Stimulated activated CD4-positive, alpha-beta T cell treated with anti-CD3 and anti-CD28 coated beads, Interleukin-4, amount 100 ng/mL, for 1 hour (primary cell): ENCODE data around the gene CXCL12.

Experiments
- DNase-seq: peaks from one replicate; pipeline ENCODE4 v3.0.0-alpha.2; 2020

The CXCL12 gene

DNA sequence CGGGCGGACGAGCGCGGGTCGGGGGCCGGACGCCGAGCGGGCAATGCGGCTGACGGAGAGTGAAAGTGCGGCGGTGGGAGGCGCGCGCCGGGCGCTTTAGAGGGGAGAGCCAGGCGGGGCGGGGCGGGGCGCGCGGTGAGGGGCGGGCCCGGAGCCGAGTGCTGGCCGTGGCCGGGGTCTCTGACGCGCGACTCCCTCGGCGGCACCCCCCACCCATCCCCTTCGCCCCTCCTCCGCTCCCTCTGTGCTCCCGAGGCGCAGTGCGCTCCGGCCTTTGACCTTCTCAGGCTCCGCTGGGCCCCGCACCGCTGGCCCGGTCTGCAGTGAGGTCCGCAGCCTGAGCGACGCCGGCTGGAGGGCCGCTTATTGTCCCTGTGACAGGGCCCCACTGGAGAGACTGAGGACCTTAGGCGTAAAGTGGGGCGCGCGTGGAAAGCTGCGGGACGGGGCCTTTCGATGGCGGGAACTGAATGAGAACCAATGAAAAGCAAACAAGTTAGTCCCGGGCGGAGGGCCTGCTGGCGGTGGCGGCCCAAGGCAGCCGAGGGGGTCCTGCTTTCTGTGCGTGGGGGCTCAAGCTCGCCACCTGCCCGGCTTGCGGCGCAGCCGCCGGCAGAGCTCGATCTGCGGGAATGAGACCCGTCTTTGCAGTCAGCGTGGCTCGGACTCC lies at the start of gene CXCL12:
CXCL12 (minus strand) TSS at position 72 of the 670 bp plus-strand sequence. CDS start 92 bp downstream, outside the sequence.
- DNase-seq = no peak

DNA sequence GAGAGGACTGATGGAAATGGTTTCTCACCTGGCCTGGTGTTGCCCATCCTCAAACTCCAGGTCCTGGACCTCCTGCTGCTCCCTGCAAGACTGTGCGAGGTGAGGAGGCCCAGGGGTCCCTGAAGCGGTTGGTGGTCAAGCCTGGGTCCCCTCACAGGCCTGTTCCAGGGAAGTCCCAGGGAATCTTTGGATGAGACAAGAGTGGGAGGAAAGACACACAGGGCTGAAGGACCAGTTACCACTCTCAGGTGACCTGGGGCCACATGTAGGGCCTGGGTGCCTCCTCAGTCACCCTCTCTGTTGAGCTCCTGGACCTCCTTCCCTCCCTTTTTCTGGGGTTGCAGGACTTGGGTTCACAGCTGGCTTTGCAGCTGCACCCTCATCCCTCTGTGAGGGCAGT lies 42.6 kb upstream of the CXCL12 start:
- no peak for DNase-seq

DNA sequence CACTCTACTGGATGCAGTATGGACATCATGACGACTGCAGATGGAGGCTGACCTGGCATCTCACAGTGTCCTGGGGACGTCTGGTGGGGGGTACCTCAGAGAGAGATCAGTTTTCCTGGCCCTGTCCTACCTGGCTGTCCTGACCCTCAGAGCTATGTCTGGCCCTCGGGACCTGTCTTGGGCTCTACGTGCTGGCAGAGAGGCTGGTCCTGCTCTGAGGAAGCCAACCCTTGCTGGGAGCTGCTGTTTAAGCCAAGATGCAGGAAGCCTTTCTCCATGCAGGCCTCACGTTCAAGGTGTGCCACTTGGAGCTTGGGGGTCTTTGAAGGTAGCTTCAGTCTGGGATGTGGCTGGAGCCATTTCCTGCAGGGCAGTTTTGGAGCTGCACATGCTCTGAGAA lies 42.1 kb upstream of the CXCL12 start:
- no peak for DNase-seq

DNA sequence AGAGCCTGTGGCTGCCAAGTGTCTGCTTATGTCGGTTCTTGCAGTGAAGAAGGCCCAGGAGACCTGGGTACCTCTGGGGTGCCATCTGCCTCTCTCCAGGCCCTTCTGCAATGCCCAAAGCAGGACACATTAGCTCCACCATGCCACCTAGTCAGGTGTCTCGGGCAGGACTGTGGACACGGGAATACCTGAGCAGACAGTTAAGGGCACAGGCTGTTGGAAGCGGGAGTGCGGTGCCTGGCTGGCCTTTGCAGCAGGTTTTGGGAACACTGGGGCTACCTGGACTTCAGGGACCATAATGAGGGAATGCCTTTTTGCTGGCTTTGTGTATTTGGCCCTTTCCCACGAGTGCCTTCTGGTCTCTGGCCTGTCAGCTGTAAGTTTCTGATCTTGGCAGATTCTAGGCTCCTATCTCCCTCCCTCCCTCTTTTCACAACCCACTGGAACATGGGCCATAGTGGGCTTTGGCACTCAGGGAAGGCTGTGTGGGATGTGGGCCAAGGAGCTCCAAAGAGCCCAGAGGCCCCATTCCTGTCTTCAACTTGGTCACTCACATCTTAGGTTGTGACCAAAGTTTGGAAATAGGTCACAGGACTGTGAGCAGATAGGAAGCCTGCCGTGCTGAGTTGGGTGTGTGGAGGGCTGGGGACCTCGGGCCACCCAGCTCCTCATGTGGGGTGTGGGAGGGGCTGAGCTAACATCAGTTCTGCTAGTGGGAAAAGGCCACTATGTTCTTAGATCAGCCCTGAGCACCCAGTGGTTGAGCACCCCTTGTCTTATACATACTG lies 41.5 kb upstream of the CXCL12 start:
- DNase-seq = no peak

DNA sequence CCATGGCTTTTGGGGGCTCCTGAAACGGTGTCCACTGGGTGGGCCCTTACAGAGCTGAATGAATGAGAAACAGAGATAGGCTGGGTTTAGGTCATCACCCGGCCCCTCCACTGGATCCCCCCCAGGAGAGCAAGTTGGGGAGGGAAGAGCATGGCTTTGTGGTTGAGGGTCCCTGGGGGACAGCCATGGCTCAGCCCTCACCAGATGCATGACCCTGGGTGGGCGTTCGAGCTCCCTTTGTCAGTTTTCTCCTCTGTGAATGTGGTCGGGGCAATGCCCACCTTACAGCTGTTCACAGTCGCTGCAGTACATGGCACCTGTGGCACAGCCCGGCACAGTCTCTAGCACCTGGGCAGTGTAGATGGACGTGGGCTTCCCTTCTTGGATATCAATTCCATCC lies 40.6 kb upstream of the CXCL12 start:
- DNase-seq = no peak

DNA sequence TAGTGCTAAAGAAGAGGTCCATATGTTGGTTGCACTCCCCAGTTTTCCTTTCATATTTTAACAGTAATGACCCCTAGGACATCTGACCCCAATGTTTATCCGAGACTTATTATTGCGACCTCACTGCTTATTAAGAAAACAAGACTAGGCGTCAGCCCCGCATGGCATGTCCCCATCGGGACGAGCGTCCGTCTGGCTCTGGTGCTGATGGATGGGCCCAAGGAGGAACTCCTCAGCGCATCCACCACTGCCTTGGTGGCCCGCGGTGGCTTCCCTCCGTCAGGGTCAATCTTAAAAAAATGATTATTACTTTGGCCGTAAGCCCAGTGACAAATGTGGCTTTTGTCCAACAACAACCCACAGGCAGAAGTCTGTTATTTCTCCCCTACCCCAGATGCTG lies 40.1 kb upstream of the CXCL12 start:
- DNase-seq = no peak

DNA sequence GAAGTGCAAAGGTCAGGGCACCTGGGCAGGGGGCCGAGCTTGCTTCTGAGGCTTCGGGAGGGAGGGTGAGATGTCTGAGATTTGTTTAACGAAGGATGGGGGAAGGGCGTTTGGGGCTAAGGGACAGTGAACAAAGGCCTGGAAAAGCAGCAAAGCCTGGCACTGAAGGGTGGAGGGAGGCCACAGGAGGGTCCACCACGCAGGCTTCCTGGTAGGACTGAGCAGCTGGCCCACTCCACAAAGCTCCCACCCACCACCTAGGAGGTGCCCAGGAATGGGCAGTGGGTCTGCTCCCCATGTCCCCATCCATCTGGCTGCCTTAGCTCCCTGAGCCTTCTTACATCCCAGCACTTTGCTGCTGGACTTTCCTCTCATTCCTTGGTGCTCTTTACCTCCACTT lies 39.4 kb upstream of the CXCL12 start:
- no peak for DNase-seq

DNA sequence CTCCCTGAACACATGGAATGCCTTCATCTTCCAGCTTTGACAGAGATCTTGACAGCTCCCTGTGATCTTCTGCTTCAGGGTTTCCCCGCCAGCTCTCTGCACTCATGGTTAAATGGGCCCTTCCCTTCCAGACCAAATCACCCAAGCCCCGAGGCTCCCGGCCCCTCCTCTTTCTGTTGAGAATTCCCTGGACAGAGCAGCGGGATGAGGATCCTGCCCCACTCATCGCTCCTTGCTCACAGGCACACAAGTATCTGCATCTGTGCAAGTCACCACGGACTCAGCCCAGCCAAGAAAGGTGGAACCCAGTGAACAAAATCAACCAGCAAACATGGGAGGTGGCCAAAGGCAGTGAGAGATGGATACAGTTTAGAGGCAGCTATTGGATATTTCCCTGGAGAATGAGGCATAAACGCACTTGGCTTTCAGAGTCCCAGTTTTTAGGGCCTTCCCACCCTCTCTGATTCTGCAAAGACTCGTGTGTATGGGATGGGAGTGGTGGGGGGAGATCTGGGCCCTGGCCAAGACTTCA lies 37.7 kb upstream of the CXCL12 start:
- DNase-seq = no peak

DNA sequence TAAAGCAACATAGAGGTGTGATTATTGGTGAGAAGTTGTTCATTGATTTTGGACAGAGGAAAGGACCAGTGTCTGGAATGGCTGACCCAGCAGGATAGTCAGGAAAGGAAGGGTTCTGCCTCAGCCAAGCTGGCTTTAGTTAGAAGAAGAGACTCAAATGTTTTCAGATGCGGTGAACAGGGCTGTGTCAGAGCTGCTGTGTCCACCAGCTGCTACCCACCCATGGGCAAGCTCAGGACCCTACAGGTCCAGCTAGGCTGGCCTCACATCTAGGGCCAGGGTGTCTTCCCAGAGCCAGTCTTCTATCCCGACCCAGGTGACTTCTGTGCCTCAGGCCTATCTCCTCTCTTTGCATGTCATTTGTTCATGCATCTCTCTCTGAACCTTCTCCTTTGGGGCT lies 37.3 kb upstream of the CXCL12 start:
- no peak for DNase-seq

DNA sequence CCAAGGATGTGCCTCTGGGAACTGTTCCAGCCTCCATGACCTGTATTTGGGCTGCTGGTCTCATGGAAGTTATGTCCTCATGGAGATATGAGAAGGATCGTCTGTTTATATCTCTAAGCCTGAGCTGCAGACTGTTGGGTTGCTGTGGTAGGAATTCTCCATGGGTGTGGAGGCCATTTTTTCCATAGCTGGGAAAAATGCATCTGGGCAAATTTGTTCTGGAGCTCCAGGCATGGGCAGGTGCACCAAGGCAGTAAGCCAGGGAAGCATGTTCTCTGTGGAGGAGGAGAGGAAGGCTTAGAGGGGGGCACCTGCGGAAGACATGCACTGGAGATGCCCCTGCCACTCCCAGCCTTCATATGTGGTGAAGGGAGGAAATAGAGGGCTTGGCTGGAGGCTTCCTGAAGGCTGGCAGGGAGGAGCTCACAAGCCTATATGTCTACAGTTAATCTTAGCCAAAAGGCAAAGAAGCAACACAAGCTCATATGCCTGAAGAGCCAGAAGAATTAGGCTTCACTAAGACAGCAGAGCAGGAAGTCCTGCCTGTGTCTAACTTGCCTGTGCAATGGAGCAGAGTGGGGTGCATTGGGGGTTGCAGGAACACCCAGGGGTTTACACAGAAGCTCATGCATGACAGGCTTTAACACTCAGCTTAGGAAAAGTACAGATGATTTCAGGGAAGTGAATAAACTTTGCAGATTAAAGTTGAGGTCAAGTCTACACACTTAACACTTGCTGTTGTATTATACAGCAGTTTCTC lies 35.1 kb upstream of the CXCL12 start:
- no peak for DNase-seq

DNA sequence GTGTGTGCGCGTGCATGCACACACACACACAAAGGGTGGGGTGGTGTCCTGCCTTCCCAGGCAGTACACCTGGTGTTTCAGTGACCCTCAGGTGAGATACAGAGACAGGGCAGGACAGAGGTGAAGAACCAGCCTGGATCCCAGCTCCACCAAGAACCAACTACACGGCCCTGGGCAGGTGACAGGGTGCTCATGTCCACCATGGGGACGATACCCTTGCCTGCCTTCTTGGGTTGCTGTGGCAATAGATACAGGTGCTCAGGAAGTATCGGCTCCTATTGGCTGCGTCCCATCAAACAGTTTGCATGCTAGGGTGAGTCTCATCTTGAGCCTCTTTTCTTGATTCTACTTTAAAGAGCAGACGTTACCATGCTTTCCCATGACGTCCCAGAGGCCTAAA lies 33.7 kb upstream of the CXCL12 start:
- DNase-seq = no peak

DNA sequence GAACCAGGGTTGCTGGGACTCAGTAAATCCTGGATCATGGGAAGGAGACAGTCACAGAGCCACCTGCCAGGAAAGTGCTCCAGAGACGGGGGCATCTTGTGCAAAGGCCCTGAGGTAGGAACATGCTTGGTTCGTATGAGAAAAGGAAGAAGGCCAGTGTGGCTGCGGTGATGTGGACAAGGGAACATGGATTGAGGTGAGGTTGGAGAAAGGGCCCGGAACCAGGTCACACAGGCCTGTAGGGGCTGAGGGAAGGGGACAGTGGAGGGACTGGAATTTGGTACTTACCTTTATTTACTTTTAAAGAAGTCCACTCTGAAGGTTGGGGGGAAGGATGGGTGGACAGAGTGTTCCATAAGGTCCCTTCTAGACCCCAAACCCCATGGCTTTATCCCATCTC lies 32.9 kb upstream of the CXCL12 start:
- no peak for DNase-seq

DNA sequence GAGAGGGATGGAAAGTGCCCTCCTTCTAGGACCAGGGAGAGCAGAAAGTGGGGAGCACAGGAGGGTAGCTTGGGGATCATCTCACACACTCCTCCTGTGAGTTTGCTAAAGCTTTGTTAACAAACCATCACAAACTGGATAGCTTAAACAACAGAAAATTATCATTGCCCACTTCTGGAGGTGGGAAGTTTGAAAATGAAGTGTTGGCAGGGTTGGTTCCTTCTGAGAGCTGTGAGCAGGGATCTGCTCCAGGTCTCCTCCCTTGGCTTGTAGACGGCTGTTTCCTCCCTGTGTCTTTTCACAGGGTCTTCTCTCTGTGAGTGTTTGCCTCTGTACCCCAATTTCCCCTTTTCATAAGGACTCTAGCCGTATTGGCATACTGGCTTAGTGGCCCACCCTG lies 32.0 kb upstream of the CXCL12 start:
- DNase-seq = no peak

DNA sequence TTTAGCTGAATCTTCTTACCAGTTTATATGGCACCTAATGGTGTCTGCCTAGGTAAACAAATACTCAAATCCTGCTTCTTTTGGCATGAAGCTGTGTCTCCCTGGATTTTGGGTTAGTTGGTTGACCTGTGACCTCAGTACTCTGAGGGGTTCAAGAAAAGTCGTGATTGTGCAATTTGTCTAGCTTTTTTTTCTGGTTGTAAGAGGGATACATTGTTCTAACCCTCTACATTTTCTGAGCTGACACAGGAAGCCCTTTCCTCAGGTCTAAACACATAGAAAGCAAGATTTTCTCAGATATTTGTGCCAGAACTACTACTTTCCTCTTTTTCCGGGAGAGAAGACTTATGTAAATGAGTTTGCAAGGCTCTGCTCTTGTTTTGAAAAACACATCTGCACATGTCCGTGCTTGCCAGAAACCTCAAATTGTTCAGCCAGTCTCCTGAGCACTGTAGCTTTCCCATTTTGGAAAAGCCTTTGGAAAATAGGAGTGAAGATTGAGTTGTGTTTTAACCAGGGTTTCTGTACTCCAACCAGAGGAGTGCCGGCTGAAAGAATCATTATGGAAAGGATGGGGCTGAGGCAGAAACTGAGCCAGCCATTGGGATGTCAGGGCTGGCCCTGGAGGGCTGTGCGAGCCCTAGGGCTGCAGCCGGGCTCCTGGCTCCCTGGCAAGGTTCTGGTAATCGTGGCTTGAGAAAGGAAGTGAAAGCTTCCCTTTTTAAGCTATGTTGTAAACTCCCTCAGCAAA lies 31.3 kb upstream of the CXCL12 start:
- no peak for DNase-seq

DNA sequence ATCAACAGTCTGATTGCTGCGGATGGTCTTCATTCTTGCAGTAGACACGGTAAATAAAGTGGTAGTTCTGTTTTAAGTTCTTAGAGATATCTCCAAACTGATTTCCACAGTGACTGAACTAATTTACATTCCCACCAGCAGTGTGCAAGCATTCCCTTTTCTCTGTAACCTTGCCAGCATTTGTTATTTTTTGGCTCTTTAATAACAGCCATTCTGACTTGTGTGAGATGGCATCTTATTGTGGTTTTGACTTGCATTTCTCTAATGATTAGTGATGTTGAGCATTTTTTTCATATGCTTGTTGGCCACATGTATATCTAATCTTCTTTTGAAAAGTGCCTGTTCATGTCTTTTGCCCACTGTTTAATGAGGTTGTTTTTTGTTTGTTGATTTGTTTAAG lies 30.2 kb upstream of the CXCL12 start:
- no peak for DNase-seq

DNA sequence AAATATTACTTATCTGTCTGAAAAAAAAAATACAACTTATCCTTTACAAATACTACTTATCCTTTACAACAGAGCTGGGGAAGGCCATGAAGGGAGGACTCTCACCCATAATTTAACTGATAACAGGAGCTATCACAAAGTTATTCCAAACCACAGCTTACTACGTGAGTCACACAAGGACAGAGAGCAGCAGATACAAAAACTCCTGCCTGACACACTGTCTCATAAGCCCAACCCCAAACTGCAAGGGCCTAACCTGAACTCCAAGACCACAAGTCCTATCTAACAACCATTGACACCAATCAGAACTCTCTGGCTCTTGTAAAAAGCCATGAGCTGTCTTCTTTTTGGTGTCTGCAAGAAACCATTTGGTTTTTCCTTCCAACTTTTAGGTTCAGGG lies 28.5 kb upstream of the CXCL12 start:
- no peak for DNase-seq

DNA sequence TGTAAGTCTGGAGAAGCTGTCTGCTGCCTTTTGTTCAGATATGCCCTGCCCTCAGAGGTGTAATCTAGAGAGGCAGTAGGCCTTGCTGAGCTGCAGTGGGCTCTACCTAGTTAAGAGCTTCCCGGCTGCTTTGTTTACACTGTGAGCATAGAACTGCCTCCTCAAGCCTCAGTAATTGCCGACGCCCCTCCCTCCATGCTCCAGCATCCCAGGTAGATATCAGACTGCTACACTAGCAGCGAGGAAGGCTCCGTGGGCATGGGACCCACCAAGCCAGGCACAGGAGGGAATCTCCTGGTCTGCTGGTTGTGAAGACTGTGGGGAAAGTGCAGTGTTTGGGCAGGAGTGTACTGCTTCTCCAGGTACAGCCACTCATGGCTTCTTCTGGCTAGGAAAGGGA lies 26.4 kb upstream of the CXCL12 start:
- DNase-seq = no peak

DNA sequence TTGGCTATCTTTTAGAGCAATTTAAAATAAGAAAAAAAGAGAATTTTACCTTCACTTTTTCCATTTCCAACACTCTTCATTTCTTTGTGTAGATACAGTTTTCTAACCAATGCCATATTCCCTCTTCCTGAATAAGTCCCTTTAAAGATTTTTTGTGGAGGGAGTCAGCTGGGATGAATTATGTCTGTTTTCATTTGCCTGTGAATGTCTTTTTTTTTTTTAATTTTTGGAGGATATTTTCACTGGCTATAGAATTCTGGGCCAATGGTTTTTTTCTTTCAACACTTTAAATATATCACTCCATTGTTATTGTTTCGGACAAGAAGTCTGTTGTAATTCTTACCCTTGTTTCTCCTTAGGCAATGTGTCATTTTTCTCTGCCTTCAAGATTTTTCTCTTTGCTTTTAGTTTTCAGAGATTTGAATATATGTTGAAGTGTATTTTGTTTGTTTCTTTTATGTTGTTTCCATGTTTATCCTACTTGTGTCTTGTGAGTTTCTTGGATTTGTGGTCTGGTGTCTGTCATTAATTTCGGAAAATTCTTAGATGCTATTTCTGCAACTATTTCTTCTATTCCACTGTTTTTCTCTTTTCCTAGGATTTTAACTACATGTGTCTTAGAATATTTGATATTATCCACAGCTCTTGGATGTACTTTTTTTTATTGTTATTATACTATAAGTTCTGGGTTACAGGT lies 20.0 kb upstream of the CXCL12 start:
- no peak for DNase-seq

DNA sequence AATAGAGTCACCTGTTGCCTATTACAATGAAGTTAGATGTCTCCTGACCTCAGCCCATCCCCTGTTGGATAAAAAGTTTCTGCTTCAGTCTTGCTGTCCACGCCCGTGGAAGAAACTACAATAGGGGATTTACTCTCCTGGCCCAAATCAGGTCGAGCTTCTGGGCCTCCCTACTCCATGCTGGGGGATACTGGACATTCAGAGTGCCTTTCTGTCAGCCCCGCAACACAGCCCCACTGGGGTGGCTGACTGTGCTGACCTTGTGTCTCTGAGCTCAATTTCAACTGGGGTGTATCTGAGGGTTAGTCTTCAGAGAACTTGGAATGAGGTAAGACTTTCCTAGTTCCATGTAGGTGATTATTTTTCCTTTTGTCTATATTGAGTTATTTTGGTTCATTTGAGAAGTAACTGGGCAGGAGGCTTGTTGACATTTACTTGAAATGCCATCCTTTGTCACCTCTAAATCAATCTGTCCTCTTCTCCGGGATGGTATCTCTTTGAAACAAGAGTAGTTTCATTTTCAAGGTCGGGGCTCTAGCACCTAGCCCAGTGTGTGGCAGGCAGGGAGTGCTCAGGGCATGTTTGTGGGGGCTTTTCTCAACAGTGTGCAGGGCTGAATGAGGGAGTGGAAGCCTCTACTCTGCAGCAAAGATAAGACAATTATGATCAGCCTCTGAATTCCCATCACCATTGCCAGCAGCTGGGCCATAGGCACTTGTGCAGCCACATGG lies 17.7 kb upstream of the CXCL12 start:
- DNase-seq = no peak

DNA sequence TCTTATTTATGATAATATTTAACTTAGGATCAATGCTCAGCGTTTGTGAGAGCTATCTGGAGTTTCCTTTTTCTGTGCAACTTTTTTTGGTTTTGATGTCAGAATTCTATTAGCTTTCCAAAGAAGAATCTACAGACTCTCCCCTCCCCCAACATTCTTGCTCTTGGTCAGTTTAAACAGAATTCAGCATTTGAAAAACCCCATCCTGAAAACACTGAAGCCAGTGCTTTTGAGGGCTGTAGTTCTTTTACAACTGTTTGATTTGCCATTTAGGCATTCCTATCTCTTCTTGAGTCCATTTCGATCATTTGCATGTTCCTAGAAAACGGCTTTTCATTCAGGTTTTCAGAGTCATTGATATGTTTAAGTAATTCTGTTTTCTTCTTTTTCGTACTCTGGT lies 15.6 kb upstream of the CXCL12 start:
- no peak for DNase-seq

DNA sequence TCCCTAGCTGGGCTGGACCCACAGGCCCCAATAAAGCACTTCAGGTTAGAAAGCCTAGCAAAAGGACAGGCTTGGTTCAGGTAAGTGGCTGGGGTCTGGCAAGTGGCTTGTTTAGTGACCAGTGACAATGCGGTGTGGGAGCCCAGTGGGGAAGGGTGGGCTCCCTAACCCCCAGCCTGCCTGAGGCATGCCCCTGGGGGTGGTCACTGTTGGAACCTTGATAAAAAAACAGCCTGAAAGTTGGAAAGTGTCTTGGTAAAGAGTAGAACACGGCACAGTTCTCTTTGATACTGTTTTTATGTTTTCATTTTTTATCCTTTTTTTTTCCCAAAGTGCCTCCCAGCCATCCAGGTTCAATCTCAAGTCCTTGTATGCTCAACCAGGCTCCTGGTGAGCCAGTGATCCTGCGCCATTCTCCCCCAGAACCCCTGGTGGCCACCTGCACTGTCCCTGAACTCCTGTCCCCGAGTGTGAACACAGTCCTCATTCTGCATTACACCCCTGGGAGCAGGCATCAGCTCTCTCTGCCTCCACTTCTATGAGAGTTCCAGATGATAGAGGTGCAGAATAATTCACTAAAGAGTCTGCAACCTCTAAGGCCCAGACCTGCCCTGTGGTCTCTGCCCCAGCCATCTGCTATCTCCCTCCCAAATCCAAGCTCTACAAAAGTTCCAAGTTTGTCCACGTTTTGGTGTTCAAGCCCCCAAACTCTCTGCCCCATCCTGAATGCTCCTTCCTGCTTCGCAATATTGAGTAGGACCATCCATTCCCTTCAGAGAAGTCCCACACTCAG lies 15.0 kb upstream of the CXCL12 start:
- no peak for DNase-seq
